Measurements from ENCODE around the gene ACP4. TPM values are rescaled to one million over a fixed set of nuclear protein-coding genes. Genes with fewer than 3 reads are reported as not detected.

ACP4 gene, protein sequence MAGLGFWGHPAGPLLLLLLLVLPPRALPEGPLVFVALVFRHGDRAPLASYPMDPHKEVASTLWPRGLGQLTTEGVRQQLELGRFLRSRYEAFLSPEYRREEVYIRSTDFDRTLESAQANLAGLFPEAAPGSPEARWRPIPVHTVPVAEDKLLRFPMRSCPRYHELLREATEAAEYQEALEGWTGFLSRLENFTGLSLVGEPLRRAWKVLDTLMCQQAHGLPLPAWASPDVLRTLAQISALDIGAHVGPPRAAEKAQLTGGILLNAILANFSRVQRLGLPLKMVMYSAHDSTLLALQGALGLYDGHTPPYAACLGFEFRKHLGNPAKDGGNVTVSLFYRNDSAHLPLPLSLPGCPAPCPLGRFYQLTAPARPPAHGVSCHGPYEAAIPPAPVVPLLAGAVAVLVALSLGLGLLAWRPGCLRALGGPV
- not detected in 2 replicates for total RNA-seq

DNA sequence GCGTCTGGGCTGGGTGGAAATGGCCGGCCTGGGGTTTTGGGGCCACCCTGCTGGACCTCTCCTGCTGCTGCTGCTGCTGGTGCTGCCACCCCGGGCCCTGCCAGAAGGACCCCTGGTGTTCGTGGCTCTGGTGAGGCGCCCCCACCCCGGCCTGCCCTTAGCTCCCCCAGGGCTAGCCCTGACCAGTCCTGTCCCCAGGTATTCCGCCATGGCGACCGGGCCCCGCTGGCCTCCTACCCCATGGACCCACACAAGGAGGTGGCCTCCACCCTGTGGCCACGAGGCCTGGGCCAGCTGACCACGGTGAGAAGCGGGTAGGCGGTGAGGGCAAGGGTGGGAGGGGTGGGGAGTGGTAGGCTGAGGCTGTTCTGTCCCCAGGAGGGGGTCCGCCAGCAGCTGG, at the start of gene ACP4:
Gene ACP4, plus strand, starts transcription at position 20 of the 400 bp plus-strand sequence. Its CDS starts 0 bp downstream, at position 20.

DNA sequence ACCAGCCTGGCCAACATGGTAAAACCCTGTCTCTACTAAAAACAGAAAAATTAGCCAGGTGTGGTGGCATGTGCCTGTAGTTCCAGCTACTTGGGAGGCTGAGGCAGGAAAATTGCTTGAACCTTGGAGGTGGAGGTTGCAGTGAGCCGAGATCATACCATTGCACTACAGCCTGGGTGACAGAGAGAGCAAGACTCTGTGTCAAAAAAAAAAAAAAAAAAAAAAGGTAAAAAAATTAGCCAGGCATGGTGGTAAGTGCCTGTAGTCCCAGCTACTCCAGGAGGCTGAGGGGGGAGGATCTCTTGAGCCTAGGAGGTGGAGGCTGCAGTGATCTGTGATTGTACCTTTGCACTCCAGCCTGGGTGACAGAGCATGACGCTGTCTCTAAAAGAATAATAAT, 20.1 kb upstream of the ACP4 start, which contains the start of gene GPR32:
Gene GPR32, plus strand, starts transcription at position 301 of the 400 bp plus-strand sequence. CDS start 137 bp downstream, outside the sequence.

DNA sequence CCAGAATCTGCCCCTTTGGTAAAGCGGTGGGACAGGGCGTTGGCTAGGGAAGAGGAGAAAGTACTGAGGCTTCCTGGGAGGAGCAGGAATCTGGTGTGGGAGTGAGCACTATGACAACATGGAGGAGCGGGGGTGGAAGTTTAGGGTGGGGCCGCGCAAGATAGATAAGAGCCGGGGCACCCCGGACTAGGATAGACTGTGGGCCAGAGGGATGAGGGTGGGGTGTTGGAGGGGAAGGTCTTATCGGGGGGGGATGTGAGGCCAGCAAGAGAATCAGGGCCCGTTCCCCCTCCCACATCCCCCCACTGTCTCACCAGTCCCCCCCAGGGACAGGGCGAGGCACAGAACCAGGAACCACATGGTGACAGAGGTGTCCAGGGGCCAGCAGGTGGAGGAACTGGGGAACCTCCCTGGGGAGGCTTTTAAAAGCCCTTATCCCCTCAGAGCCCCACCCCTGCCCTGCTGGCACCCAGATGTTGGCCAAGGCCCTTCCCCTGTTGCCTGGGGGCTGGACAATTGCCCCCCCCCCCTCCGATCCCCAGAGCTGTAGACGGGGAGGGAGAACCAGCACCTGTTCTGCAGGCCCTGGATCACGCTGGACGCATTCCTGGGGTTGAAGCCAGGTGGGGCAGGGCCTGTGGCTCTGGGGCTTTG, 33.3 kb downstream of the ACP4 start, which contains the start of gene KLK1:
Gene KLK1, minus strand, starts transcription at position 399 of the 654 bp plus-strand sequence. Its CDS starts 39 bp downstream, at position 360.

DNA sequence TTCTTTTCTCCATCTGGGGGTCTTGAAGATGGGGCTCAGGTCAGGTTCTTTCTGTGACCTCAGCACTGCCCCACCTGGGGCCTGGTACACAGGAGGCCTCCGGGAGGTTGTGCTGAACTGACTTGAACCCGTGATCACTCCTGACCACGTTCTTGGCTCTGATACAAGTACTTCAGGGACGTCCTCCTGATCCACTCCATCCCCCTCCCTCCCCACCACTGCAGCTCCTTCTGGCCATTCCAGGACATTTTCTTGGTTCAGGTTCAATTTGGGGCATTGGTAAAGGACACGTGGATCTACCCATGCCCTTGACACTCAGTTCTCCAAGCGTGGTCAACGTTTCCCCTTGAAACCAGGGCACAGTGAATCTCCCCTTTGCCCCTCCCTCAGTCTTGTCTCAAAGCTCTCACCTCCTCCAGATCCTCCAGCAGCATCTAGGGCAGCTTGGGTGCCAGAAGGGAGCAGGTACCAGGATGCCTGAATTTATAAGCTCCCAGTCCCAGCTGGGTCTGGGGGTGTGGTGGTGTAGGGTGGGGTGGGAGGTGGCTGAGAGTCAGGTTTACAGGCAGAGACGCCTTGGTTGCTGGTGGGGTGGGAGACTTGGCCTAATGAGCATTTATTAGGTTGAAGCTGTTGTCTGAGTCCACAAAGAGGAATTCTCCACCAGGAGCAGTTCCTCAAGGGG, 43.0 kb downstream of the ACP4 start, which contains the start of gene KLK15:
Gene KLK15, minus strand, starts transcription at position 458 of the 685 bp plus-strand sequence. CDS start 2,082 bp downstream, outside the sequence.

Other genes with a start within 250 kb of the ACP4 start
- gene LRRC4B, start 222.0 kb upstream of the ACP4 start, total RNA-seq, result not detected in 2 replicates
- gene SYT3, start 150.5 kb upstream of the ACP4 start, total RNA-seq, result not detected in 2 replicates
- gene C19orf81, start 141.0 kb upstream of the ACP4 start, total RNA-seq, result 0.72 TPM in 1 of 2 replicates, not detected in the other
- not detected in 2 replicates for gene SHANK1, start 70.6 kb upstream of the ACP4 start, total RNA-seq
- gene CLEC11A, start 67.1 kb upstream of the ACP4 start, total RNA-seq, result not detected in 2 replicates
- gene GPR32, start 20.0 kb upstream of the ACP4 start, total RNA-seq, result not detected in 2 replicates
- gene KLK1, start 33.4 kb downstream of the ACP4 start, total RNA-seq, result 0.24 TPM in 1 of 2 replicates, not detected in the other
- gene KLK15, start 43.2 kb downstream of the ACP4 start, total RNA-seq, result not detected in 2 replicates
- gene KLK3, start 64.5 kb downstream of the ACP4 start, total RNA-seq, result under 0.01 and 0.43 TPM in 2 replicates
- not detected in 2 replicates for gene KLK2, start 83.0 kb downstream of the ACP4 start, total RNA-seq
- gene KLK4, start 121.0 kb downstream of the ACP4 start, total RNA-seq, result not detected in 2 replicates
- 1.7 and 23.6 TPM in 2 replicates for gene KLK5, start 162.6 kb downstream of the ACP4 start, total RNA-seq
- gene KLK6, start 179.2 kb downstream of the ACP4 start, total RNA-seq, result 0.85 and 3.1 TPM in 2 replicates
- gene KLK7, start 193.5 kb downstream of the ACP4 start, total RNA-seq, result 3.2 and 13.0 TPM in 2 replicates
- 8.3 and 13.0 TPM in 2 replicates for gene KLK8, start 211.2 kb downstream of the ACP4 start, total RNA-seq
- gene KLK10, start 229.3 kb downstream of the ACP4 start, total RNA-seq, result 7.7 and 14.5 TPM in 2 replicates
- 1.1 and 3.9 TPM in 2 replicates for gene KLK11, start 236.2 kb downstream of the ACP4 start, total RNA-seq
- 0.96 TPM in 1 of 2 replicates, not detected in the other for gene KLK12, start 244.6 kb downstream of the ACP4 start, total RNA-seq